SH-SY5Y (cell line): ENCODE results near the gene ZNF358.

Source experiments
- GATA2 ChIP-seq: IDR thresholded peaks from 2 replicates; pipeline ENCODE4 v1.6.1; 2011; ENCODE audit warnings: mild to moderate bottlenecking, low read depth, low read length
- GATA3 ChIP-seq: IDR thresholded peaks from 2 replicates; pipeline ENCODE4 v1.6.1; 2011; ENCODE audit warnings: low read depth, mild to moderate bottlenecking, low read length, moderate library complexity

ZNF358 gene

GRCh38 chr19:7520131-7521051, 4.5 kb downstream of the ZNF358 start:
- no peak for TF ChIP-seq GATA2
- TF ChIP-seq GATA3 = no peak

- TF ChIP-seq GATA2 = no peak
- no peak for TF ChIP-seq GATA3
Observed at GRCh38 chr19:7521551-7522071, 5.7 kb downstream of the ZNF358 start.

GRCh38 chr19:7522072-7522922, 6.4 kb downstream of the ZNF358 start, which contains the start of gene MCOLN1:
Gene MCOLN1 (plus strand): TSS chr19:7522624. CDS start chr19:7522751, 127 bp downstream.
- TF ChIP-seq GATA3 (no peak), GATA2 (no peak; the same call in 1 of the 2 replicates)

- no peak for TF ChIP-seq GATA3
- TF ChIP-seq GATA2 = no peak
Observed at GRCh38 chr19:7522923-7523667, 7.2 kb downstream of the ZNF358 start.

- TF ChIP-seq GATA2 = no peak
- TF ChIP-seq GATA3 = no peak
Observed at GRCh38 chr19:7524523-7524922, 8.6 kb downstream of the ZNF358 start.

GRCh38 chr19:7524992-7525739, 9.3 kb downstream of the ZNF358 start:
- TF ChIP-seq GATA2 (no peak), GATA3 (no peak)

GRCh38 chr19:7526059-7526929, 10.4 kb downstream of the ZNF358 start:
- TF ChIP-seq GATA3 (no peak), GATA2 (no peak)

GRCh38 chr19:7527516-7528191, 11.8 kb downstream of the ZNF358 start:
- no peak for TF ChIP-seq GATA2

GRCh38 chr19:7528192-7528519, 12.3 kb downstream of the ZNF358 start:
- TF ChIP-seq GATA2 = no peak
- TF ChIP-seq GATA3 = no peak

GRCh38 chr19:7528522-7529245, 12.8 kb downstream of the ZNF358 start:
- TF ChIP-seq GATA3 (no peak), GATA2 (no peak)

GRCh38 chr19:7529246-7529600, 13.3 kb downstream of the ZNF358 start:
- TF ChIP-seq GATA3 (no peak), GATA2 (no peak)
